Measurements from ENCODE around the gene MS4A4A. TPM values are rescaled to one million over a fixed set of nuclear protein-coding genes. Genes with fewer than 3 reads are reported as not detected.

MS4A4A gene
- total and polyA plus RNA-seq, 2 experiments from 2014 or later, result not detected

DNA sequence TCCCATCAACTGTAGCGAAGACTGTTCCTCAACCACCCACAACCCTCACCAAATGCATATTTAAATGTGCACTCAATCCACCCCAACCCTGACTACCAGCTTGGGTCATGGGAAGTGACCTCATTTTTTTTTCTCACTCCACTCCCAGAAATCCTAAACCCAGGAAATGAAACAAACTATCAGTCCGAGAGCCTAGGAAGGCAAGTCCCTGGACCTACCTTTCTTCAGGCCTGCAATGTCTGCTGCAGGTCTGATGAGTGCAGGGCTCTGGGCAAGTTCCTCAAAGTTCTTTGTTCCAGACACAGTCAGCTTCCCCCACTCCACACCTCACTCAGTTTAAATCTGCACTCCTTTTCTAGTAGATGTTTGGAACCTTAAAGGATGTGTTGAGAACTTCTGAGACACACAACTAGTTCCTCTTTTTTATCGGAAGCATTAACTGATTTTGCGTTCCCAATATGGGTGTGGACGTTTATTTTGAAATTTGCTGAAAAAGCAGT, 37.7 kb upstream of the MS4A4A start, which contains the start of gene MS4A4E:
Gene MS4A4E, minus strand, starts transcription at position 398 of the 500 bp plus-strand sequence. CDS start 13,082 bp downstream, outside the sequence.
- H3K27me3 ChIP-seq, result no peaks in the 10 kb centered on the region
- no peak within 1 kb of the TSS for H3K27ac ChIP-seq
- H3K4me3 ChIP-seq, result no peak within 1 kb of the TSS
- no peaks in the 10 kb centered on the region for H3K4me1 ChIP-seq (ENCODE audit: low read depth)
- no peaks in the 10 kb centered on the region for H3K9me3 ChIP-seq (ENCODE audit: low read depth)
- no peaks in the 10 kb centered on the region for H3K36me3 ChIP-seq
- TF ChIP-seq, protein P1, sequence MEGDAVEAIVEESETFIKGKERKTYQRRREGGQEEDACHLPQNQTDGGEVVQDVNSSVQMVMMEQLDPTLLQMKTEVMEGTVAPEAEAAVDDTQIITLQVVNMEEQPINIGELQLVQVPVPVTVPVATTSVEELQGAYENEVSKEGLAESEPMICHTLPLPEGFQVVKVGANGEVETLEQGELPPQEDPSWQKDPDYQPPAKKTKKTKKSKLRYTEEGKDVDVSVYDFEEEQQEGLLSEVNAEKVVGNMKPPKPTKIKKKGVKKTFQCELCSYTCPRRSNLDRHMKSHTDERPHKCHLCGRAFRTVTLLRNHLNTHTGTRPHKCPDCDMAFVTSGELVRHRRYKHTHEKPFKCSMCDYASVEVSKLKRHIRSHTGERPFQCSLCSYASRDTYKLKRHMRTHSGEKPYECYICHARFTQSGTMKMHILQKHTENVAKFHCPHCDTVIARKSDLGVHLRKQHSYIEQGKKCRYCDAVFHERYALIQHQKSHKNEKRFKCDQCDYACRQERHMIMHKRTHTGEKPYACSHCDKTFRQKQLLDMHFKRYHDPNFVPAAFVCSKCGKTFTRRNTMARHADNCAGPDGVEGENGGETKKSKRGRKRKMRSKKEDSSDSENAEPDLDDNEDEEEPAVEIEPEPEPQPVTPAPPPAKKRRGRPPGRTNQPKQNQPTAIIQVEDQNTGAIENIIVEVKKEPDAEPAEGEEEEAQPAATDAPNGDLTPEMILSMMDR (IDR thresholded peaks at IDR 0.05; ENCODE audit: low read depth, low read length), result no peak
- DNase-seq (ENCODE audit: low read depth in 1 of 2, low spot score in 1 of 2), result no peak

DNA sequence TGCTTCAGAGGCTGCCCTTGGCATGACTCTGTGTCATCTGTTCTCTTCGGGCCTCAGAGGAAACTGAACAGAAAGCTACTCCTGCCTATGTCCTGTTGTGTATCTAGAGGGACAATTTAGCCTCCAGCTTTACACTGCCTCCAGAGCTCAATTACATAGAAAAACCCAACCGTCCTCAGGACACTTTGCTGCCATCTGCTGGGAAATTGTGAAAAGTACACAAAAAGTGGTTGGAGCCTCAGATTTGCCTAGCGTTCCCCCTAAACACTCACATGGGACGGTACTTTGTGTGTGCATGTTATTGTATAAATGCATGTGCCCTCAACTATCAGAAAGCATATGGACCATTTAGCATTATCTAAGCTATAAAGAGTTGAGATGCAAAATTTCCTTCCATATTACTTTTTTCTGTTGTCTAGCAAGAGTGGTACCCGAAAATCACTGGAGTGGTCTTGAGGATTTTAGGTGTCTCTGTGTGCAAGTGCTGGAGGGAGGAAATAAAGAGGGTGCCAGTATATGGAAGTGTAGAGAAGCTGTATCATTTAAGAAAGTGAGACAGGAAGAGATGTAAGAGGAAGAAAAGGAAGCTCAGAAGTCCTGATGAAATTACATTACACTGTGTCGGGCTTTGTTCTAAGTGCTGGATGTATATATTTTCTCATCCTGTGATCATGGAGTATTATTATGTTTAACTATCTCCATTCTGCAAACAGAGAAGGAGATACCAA, 28.8 kb upstream of the MS4A4A start:
- Histone ChIP-seq H3K27ac (no peak overlapping the region), H3K36me3 (no peaks in the 10 kb centered on the region), H3K9me3 (ENCODE audit: low read depth) (no peaks in the 10 kb centered on the region), H3K4me1 (ENCODE audit: low read depth) (no peaks in the 10 kb centered on the region), H3K4me3 (no peak overlapping the region), H3K27me3 (no peaks in the 10 kb centered on the region)
- TF ChIP-seq, protein P1 (IDR thresholded peaks at IDR 0.05; ENCODE audit: low read depth, low read length), result peak; percentile 17
- peak; percentile 14 to 56 for DNase-seq (ENCODE audit: low read depth in 1 of 2, low spot score in 1 of 2)

DNA sequence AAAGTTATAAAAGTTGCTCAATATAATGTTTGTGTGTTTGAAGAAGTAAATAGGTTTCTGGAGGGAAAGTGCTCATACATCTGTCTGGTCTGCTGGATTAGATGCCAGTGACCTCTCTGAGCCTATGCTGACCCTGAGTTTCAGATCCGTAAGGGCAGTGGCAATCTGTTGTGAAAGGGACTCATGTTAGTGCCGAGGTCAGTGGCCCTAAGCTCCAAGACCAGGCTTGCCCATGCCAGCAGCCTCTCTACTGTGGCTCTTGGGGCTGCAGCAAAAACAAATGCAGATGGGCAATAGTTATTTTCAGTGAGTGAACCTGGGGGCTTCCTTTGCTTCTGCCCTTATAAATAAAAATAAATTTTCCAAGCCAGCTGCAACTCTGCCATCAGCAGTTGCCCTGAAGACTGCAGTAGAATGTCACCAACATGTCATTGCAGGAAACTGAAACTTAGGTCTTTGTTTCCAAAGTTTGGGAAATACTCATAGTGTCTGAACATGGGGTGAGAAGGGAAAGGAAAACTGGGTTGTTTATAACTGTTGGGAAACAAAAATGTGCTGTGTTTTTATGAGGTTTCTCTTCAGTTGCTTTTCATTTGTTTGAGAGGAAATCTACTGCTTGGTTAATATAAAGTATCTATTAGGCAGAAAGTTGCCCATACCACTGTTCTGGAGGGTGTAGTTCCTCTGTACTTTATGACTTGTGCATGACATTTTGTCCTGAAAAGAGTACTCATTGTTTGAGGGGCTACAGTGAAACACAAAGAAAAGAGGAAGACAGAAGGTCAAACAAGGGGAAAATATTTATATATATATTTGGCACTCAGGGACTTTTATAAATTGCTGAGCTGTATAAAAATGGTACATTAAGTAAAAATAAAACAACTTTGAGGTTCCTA, 28.0 kb upstream of the MS4A4A start:
- no peaks in the 10 kb centered on the region for H3K4me1 ChIP-seq (ENCODE audit: low read depth)
- no peak for DNase-seq (ENCODE audit: low read depth in 1 of 2, low spot score in 1 of 2)
- H3K27me3 ChIP-seq, result no peaks in the 10 kb centered on the region
- H3K4me3 ChIP-seq, result no peak overlapping the region
- no peaks in the 10 kb centered on the region for H3K9me3 ChIP-seq (ENCODE audit: low read depth)
- H3K36me3 ChIP-seq, result no peaks in the 10 kb centered on the region
- TF ChIP-seq, protein P1 (IDR thresholded peaks at IDR 0.05; ENCODE audit: low read depth, low read length), result no peak
- H3K27ac ChIP-seq, result no peak overlapping the region

DNA sequence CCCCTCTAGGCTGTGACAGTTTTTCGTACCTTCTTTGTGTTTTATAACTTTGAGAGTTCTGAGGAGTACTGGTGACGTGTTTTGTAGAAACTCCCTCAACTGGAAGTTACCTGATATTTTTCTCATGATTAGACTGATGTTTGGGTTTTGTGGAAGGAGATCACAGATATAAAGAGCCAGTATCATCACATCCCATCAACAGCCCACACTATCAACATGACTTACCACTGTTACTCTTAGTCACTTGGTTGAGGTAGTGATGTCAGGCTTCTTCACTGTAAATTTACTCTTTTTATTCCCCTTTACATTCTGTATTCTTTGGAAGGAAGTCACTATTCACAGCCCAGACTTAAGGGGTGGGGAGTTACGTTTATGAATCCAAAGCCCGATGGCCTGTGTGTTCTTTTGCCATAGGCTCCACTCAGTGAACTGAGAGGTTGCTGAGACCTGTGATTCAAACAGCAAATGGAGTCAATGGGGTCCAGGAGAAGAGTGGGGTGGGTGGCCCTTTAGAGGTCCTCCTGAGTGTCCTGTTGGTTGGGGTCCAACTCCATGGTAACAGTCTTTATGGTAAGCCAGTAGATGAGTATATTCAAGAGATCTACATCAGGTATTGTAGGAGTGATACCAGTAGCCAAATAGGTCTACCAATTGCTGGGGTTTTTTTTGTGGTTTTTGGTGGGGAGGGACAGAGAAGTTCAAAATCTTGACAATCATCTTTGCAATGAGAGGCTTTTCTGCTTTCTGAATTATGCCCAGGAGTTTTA, 22.3 kb upstream of the MS4A4A start:
- H3K9me3 ChIP-seq (ENCODE audit: low read depth), result no peaks in the 10 kb centered on the region
- no peak for DNase-seq (ENCODE audit: low read depth in 1 of 2, low spot score in 1 of 2)

More for the DNA sequence above, 22.3 kb upstream of the MS4A4A start:
- Histone ChIP-seq H3K36me3 (no peaks in the 10 kb centered on the region), H3K4me1 (ENCODE audit: low read depth) (no peaks in the 10 kb centered on the region), H3K27ac (no peak overlapping the region), H3K27me3 (no peaks in the 10 kb centered on the region), H3K4me3 (no peak overlapping the region)
- TF ChIP-seq, protein P1 (IDR thresholded peaks at IDR 0.05; ENCODE audit: low read depth, low read length), result no peak
